A673 (cell line): ENCODE measurements around the gene PINLYP.

Experiments used
- CTCF ChIP-seq: fragments of 300-800, 200-600 bp; sonication (generic); conservative IDR thresholded peaks from 2 replicates; pipeline ENCODE4 v1.5.1; 2017; ENCODE audit warnings: low read depth, mild to moderate bottlenecking, antibody characterized with exemption, low read length, moderate library complexity, mixed read lengths
- EZH2 ChIP-seq: fragments of 200-600 bp; sonication (generic); IDR thresholded peaks from 2 replicates; pipeline ENCODE4 v1.6.1; 2017; ENCODE audit warnings: borderline replicate concordance, low read depth, mild to moderate bottlenecking, mixed read lengths, antibody characterized with exemption, low read length; ENCODE audit not compliant: poor library complexity, severe bottlenecking

DNA sequence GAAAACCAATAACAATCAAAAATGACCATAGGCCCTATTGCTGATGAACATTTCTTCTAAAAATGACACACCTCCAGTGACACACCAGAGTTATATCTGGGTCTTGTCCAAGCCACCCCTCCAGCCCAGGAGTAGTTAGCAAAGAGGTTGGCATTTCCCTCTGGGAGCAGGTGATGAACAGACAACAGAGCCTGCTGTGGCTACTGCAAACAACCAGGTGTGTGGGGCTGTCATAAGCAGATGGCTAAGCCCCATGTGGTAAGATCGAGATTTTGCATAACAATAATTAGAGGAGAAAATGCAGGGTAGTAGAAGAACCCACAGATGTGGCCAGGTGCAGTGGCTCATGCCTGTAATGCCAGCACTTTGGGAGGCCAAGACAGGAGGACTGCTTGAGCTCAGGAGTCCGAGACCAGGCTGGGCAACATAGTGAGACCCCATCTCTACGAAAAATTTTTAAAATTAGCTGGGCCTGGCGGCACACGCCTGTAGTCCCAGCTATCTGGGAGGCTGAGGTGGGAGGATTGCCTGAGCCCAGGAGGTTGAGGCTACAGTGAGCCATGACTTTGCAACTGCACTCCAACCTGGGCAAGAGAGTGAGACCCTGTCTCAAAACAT, 5.3 kb upstream of the PINLYP start:
- no peak for TF ChIP-seq CTCF
- TF ChIP-seq EZH2 = no peak
